Gastroesophageal sphincter (tissue), 4 donors: ENCODE results near the gene NIBAN1. TPM values are rescaled to one million over a fixed set of nuclear protein-coding genes. Genes with fewer than 3 reads are reported as not detected.

Experiments used
- ATAC-seq: fragments of 150-250 bp; one replicate; pipeline ENCODE4 v1.9.1; 2016; ENCODE audit warnings: mild to moderate bottlenecking, moderate library complexity
- H3K27ac ChIP-seq, 4 donors: fragments of 200-600 bp; sonication (generic) in 3 of 4; 1 replicate in 3 of 4; 2 replicates in 1 of 4; pipeline ENCODE4 v1.5.1; 2016 to 2019
- H3K27me3 ChIP-seq: fragments of 200-600 bp; sonication (generic); one replicate; pipeline ENCODE4 v1.5.1; 2019
- H3K36me3 ChIP-seq, 2 donors: fragments of 200-600 bp; sonication (generic); one replicate each; pipeline ENCODE4 v1.5.1; 2019; ENCODE audit warnings: control low read depth in 1 of 2
- H3K4me1 ChIP-seq, 3 donors: fragments of 200-600 bp; sonication (generic); 1 replicate in 2 of 3; 2 replicates in 1 of 3; pipeline ENCODE4 v1.5.1; 2016 to 2019; ENCODE audit warnings: control low read depth in 2 of 3
- H3K4me3 ChIP-seq, 2 donors: fragments of 200-600 bp; sonication (generic); one replicate each; pipeline ENCODE4 v1.5.1; 2019; ENCODE audit warnings: mild to moderate bottlenecking in 1 of 2, moderate library complexity in 1 of 2
- H3K9me3 ChIP-seq, 3 donors: fragments of 200-600 bp; sonication (generic); one replicate each; pipeline ENCODE4 v1.5.1; 2017 to 2019; ENCODE audit warnings: control low read depth in 2 of 3
- EP300 ChIP-seq: sonication (generic); formaldehyde crosslinking; IDR thresholded peaks from one replicate; pipeline ENCODE4 v1.6.1; 2017; ENCODE audit warnings: antibody characterized with exemption, mild to moderate bottlenecking
- POLR2A ChIP-seq, 2 donors: fragments of 450-650 bp; IDR thresholded peaks; one replicate each; pipeline ENCODE4 v1.6.1; 2017; ENCODE audit warnings: antibody characterized with exemption in 2 of 2, mild to moderate bottlenecking in 2 of 2, moderate library complexity in 1 of 2
- POLR2AphosphoS5 ChIP-seq: sonication (generic); formaldehyde crosslinking; IDR thresholded peaks from one replicate; pipeline ENCODE4 v1.6.1; 2017; ENCODE audit warnings: antibody characterized with exemption
- WGBS, 2 donors: methylation state at CpG; one replicate each; pipeline ENCODE4 v1.1.5; 2018; ENCODE audit warnings: low coverage in 1 of 2; 5-methylcytosine and 5-hydroxymethylcytosine counted together
- total RNA-seq, 4 donors: library from RNA; depleted of rRNA; stranded (reverse); fragments of >200 nt; gene quantifications; one replicate each; pipeline ENCODE4 v1.1.0, GENCODE V29; 2016
- TF ChIP-seq, protein P1 (sequence below), 4 experiments: fragments of 200-600 bp in 2 of 4; fragments of 450-650 bp in 2 of 4; sonication (generic) in 1 of 4; IDR thresholded peaks; one replicate each; pipeline ENCODE4 v1.5.1; 2017 to 2019; ENCODE audit warnings: antibody characterized with exemption in 4 of 4, mild to moderate bottlenecking in 2 of 4, moderate library complexity in 2 of 4

NIBAN1 gene
- total RNA-seq, 4 donors from 2014 or later: 544 to 589 (median 567) TPM

DNA sequence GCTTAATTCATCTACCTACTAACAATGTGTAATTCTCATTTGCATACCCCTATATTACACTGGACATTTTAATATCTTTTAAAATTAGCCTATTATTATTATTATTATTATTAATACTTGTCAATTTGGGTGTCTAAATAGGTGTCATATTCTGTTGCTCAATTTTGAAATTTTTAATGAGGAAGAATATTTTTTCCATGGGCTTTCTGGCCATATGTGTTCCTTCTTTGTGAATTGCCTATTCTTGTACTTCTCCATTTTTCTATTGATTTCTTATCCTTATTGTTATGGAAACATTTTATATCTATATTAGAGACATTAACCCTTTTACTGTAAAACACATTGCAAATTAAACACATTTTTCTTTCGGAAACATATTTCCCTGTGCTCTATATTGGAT lies 6.4 kb upstream of the NIBAN1 start:
- WGBS, 2 donors: 85 to 93% methylated on average over 1 of the region's 1 CpG
- Histone ChIP-seq H3K9me3 (no peaks in the 10 kb centered on the region), H3K27me3 (no peaks in the 10 kb centered on the region), H3K36me3 (no peaks in the 10 kb centered on the region), H3K4me1 (peaks cover 0 to 9% (median 0%) of the 10 kb centered on the region in 3 donors), H3K27ac (no peak overlapping the region), H3K4me3 (no peak overlapping the region)
- TF ChIP-seq, protein P1, sequence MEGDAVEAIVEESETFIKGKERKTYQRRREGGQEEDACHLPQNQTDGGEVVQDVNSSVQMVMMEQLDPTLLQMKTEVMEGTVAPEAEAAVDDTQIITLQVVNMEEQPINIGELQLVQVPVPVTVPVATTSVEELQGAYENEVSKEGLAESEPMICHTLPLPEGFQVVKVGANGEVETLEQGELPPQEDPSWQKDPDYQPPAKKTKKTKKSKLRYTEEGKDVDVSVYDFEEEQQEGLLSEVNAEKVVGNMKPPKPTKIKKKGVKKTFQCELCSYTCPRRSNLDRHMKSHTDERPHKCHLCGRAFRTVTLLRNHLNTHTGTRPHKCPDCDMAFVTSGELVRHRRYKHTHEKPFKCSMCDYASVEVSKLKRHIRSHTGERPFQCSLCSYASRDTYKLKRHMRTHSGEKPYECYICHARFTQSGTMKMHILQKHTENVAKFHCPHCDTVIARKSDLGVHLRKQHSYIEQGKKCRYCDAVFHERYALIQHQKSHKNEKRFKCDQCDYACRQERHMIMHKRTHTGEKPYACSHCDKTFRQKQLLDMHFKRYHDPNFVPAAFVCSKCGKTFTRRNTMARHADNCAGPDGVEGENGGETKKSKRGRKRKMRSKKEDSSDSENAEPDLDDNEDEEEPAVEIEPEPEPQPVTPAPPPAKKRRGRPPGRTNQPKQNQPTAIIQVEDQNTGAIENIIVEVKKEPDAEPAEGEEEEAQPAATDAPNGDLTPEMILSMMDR (IDR thresholded peaks at IDR 0.05): no peak
- TF ChIP-seq POLR2AphosphoS5 (no peak), POLR2A (IDR thresholded peaks at IDR 0.05) (no peak), EP300 (no peak)
- ATAC-seq: no peak

DNA sequence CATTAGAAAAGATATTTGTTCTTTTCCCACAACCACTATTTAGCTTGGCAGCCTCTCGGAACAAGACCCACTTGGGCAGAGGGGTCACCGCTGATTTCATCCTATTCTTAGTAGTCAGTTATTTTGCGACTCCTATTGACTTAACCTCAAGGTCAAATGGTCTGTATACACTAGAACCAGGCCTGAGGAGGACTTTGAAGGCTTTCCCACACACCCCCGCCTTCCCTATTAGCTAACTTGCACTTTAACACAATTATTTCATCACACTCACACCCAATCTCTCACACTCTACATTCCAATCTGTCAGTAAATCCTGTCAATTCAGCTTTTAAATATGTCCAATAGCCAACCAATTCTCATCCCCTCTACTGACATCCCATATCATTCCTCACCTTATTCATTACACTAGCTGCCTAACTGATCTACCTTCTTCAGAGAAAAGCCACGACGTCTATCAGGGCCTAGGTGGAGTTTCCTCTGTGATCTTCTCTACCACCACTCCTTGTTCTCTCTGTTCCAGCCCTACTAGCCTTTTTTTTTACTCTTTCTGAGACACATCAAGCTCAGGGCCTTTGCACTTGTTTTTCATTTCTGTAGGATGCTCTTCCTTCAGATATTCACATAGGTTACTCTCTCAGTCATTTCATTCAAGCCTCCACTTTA lies 1.0 kb upstream of the NIBAN1 start:
- TF ChIP-seq, protein P1 (IDR thresholded peaks at IDR 0.05): no peak
- no peak for TF ChIP-seq POLR2A (IDR thresholded peaks at IDR 0.05)
- no peak for TF ChIP-seq POLR2AphosphoS5
- no peak for TF ChIP-seq EP300
- Histone ChIP-seq H3K4me3 (no peak overlapping the region), H3K4me1 (peaks cover 0 to 28% (median 0%) of the 10 kb centered on the region in 3 donors), H3K27me3 (no peaks in the 10 kb centered on the region), H3K27ac (peak overlapping the region in 2 of 4 donors; percentile 93 to 96), H3K36me3 (no peaks in the 10 kb centered on the region), H3K9me3 (no peaks in the 10 kb centered on the region)
- ATAC-seq: no peak
- 84 to 85% methylated on average over 6 of the region's 6 CpGs for WGBS, 2 donors

DNA sequence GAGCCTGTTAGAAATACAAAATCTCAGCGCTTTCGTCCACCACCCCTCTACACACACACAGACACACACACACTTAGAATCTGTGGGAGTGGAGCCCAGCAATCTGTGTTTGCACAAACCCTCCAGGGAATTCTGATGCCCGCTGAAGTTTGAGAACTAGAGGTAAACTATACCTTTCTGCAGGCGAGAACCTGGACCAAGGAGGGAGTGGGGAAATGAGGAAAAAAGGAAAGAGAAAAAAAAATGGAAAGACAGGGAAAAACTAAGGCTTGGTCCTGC lies 468 bp upstream of the NIBAN1 start:
- TF ChIP-seq, protein P1 (IDR thresholded peaks at IDR 0.05): no peak
- no peak for ATAC-seq
- Histone ChIP-seq H3K27ac (peak overlapping the region; percentile 84 to 96 (median 93)), H3K4me1 (peaks cover 0 to 33% (median 0%) of the 10 kb centered on the region in 3 donors), H3K36me3 (no peaks in the 10 kb centered on the region), H3K9me3 (no peaks in the 10 kb centered on the region), H3K27me3 (no peaks in the 10 kb centered on the region), H3K4me3 (peak overlapping the region; percentile 77 to 83)
- WGBS, 2 donors: 49 to 80% methylated on average over 1 to 4 of the region's 4 CpGs

DNA sequence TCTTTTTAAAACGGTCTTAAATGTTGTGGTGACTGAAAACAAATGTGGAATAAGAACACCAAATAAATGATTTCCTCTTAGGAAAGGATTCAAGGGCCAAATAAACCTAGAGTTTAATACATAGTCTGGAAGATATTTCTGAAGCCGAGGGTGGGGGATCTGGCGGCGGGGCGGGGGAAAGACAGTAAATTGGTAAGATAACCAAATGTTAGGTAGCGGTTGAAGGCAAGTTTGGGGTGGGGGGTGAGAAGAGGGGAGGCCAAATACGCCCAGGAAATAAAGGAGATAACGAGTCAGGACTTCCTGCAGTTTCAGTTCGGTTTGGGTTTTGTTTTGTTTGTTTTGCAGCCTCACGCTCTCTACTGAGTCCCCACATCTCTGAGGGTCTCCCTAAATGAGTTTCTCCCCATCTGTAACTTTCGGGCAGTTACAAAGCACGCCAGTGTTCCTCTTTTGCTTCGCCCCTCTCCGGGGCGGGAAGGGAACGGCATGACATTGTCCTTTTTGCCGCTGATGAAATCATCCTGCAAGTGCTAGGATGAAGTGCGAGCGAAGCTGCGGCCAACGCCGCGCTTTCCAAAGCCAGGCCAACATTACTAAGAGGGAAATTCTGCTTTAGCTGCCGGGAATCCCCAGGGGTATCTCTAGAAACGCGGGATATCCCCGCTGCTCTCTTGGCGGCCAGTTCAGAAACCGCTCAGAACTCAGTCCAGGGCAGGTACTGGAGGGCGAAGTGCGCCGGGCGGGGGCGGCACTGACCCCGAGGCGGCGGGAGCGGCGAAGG lies 844 bp downstream of the NIBAN1 start:
- Histone ChIP-seq H3K4me3 (peak overlapping the region; percentile 77 to 83), H3K27me3 (no peaks in the 10 kb centered on the region), H3K9me3 (no peaks in the 10 kb centered on the region), H3K27ac (peak overlapping the region; percentile 84 to 96 (median 93)), H3K4me1 (peaks cover 0 to 47% (median 0%) of the 10 kb centered on the region in 3 donors), H3K36me3 (no peaks in the 10 kb centered on the region)
- 0% methylated on average over 10 to 13 of the region's 39 CpGs for WGBS, 2 donors
- ATAC-seq: peak; percentile 61
- peak; percentile 37 for TF ChIP-seq POLR2AphosphoS5
- TF ChIP-seq EP300: no peak

DNA sequence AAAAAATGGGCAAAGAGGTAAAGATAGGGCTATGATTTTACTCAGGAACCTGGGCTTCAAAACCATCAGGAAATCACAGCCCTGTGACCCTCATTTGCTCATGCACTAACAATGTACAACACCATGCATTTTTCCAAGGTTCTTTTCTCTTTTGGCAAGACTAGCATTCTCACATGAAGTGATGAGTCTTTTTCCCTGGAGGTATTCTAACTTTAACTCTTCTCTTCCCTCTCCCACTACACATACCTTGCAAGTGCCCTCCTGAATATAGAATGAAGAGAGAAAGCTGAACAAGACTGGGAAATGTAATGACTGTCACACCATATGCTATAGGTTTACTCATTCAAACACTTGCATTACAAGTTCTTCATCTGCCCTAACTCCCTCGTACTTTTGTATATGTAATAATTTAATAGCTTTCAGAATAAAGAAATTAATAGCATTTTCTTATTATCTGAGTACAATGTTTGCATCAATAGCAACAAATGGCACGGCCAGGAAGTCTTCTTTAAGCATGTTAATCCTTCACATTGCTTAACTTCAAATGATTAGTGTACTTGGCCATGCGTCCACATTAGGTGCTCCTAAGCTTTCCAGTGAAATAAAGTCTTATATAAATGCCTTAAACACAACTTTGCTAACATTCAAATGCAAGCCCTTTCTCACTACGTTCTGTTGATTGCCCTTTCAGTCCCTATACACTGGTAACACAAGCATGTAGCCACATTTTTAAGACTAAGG lies 1.8 kb downstream of the NIBAN1 start:
- H3K27me3 ChIP-seq: no peaks in the 10 kb centered on the region
- WGBS, 2 donors: 2 to 19% methylated on average over 3 to 4 of the region's 4 CpGs
- no peaks in the 10 kb centered on the region for H3K9me3 ChIP-seq
- peak overlapping the region; percentile 77 to 83 for H3K4me3 ChIP-seq
- H3K4me1 ChIP-seq: peaks cover 0 to 53% (median under 1%) of the 10 kb centered on the region in 3 donors
- no peak for ATAC-seq
- no peaks in the 10 kb centered on the region for H3K36me3 ChIP-seq
- H3K27ac ChIP-seq: peak overlapping the region; percentile 84 to 96 (median 93)
- TF ChIP-seq, protein P1 (IDR thresholded peaks at IDR 0.05): no peak
- no peak for TF ChIP-seq EP300
- peak; percentile 46 for TF ChIP-seq POLR2AphosphoS5
- TF ChIP-seq POLR2A (IDR thresholded peaks at IDR 0.05): no peak
